ENCODE results near the gene CYTH2. TPM values are rescaled to one million over a fixed set of nuclear protein-coding genes. Genes with fewer than 3 reads are reported as not detected.
A peak's percentile ranks its signal among the peaks of the same experiment; 100 is the strongest.

CYTH2 gene
- total RNA-seq, 2 donors from 2014 or later: 55.4 to 70.2 TPM

DNA sequence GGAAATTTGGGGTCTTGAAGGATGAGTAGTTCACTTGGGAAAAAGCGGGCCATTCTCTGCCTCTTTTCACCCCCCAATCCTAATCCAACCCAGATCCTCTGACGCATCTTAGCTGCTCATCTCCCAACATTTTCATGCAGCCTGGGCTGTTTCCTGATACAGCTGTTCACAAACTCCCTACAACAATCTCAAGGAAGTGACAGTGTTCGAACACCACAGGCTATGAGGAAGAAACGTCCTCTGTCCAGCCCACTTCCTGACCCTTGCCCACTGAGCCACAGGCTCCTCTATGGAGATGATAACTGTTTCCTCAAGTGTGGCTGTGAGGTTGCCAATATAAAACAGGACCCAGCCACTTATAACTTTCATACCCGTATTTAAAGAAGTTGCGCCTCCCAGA is 26.2 kb downstream of the CYTH2 start:
- Histone ChIP-seq H3K36me3 (no peaks in the 10 kb centered on the region), H3K4me1 (no peaks in the 10 kb centered on the region), H3K27me3 (peaks cover 7% of the 10 kb centered on the region), H3K4me3 (no peak overlapping the region), H3K27ac (peak overlapping the region; percentile 29), H3K9ac (ENCODE audit: low read depth in 2 of 2, low read length in 2 of 2) (no peak overlapping the region), H3K9me3 (no peaks in the 10 kb centered on the region)
- DNase-seq: no peak
- intact Hi-C loops (cut with DNase I): no loop called here
- TF ChIP-seq, protein P1, sequence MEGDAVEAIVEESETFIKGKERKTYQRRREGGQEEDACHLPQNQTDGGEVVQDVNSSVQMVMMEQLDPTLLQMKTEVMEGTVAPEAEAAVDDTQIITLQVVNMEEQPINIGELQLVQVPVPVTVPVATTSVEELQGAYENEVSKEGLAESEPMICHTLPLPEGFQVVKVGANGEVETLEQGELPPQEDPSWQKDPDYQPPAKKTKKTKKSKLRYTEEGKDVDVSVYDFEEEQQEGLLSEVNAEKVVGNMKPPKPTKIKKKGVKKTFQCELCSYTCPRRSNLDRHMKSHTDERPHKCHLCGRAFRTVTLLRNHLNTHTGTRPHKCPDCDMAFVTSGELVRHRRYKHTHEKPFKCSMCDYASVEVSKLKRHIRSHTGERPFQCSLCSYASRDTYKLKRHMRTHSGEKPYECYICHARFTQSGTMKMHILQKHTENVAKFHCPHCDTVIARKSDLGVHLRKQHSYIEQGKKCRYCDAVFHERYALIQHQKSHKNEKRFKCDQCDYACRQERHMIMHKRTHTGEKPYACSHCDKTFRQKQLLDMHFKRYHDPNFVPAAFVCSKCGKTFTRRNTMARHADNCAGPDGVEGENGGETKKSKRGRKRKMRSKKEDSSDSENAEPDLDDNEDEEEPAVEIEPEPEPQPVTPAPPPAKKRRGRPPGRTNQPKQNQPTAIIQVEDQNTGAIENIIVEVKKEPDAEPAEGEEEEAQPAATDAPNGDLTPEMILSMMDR (IDR thresholded peaks at IDR 0.05): no peak

DNA sequence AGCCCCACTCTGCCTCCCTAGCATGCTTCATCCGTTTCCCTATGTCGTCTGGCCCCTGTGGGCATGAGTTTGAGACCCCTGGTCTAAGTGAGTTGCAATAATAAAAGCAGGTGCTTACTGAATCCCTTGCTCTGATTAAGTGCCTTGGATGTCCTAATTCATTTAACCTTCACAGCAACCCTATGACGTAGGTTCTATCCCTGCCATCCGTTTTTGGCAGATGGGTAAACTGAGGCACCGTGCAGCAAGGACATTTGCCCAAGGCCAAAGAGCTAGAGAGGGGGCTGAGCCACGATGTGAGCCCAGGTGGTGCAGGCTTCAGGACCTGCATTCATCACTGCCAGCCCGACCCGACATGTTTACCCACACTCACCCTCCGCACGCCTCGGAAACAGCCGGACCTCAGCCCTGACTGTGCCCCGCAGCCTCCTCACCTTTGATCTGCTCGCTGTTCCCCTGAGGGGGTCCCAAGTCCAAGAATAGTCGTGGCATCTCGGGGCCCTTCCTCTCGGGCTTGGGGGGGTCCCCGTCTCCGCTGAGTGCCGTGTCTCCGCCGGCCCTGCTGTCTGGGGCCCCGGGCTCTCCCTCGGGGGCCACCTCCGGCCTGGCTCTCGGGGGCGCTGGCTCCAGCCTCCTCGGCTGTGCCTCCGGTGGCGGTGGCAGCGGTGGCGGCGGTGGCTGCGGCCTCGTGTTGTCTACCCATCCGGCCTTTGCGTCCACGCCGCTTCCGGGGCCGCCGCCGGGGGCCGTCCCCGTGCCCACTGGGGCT is 28.0 kb downstream of the CYTH2 start:
- Histone ChIP-seq H3K9ac (ENCODE audit: low read depth in 2 of 2, low read length in 2 of 2) (no peak overlapping the region), H3K27me3 (peaks cover 17% of the 10 kb centered on the region)
- intact Hi-C loops (cut with DNase I): no loop called here

DNA sequence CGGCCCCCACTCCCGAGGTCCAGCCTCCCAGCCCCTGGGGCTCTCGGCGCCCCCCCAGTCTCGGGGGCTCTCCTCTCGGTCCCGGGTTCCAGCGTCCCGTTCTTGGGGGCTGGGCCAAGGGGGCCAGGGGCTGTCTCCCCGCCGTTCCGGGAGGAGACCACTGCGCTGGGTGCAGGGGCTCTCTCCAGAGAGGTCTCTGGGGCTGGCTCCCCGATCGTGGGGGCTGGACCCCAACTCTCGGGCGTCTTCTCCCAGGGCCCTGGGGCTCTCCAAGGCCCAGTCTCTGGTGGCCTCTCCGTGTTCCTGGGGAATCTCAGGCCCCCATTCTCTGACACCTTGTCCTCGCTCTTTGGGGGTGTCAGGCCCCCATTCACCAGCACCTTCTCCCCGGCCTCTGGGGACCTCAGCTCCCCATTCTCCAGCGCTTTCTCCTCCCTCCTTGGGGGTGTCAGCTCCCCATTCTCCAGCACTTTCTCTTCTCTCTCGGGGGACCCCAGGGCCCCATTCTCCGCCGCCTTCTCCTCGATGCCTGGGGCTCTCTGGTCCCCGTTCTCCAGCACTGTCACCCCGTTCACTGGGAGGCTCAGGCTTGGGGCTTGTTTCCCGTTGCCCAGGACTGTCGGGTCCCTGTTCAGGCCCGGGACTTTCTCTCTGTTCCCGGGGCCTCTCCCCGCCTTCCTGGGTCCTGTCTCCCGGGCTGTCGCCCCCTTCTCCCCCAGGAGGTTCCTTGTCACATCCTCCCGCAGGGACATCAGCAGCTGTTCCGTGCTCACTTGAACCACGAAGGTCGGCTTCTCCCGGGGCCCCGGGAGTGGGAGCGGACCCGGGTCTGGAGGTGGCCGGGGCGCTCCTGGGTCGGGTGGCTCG is 28.8 kb downstream of the CYTH2 start:
- Histone ChIP-seq H3K27ac (no peak overlapping the region), H3K9me3 (no peaks in the 10 kb centered on the region), H3K27me3 (peaks cover 17% of the 10 kb centered on the region), H3K4me1 (no peaks in the 10 kb centered on the region), H3K9ac (ENCODE audit: low read depth in 2 of 2, low read length in 2 of 2) (no peak overlapping the region), H3K36me3 (no peaks in the 10 kb centered on the region), H3K4me3 (no peak overlapping the region)
- intact Hi-C loops (cut with DNase I): no loop called here
- TF ChIP-seq, protein P1 (IDR thresholded peaks at IDR 0.05): no peak
- no peak for DNase-seq

More for the DNA sequence above, 28.0 kb downstream of the CYTH2 start:
- Histone ChIP-seq H3K4me1 (no peaks in the 10 kb centered on the region), H3K9me3 (no peaks in the 10 kb centered on the region), H3K4me3 (no peak overlapping the region), H3K27ac (no peak overlapping the region), H3K36me3 (no peaks in the 10 kb centered on the region)
- TF ChIP-seq, protein P1 (IDR thresholded peaks at IDR 0.05): no peak
- DNase-seq: no peak

DNA sequence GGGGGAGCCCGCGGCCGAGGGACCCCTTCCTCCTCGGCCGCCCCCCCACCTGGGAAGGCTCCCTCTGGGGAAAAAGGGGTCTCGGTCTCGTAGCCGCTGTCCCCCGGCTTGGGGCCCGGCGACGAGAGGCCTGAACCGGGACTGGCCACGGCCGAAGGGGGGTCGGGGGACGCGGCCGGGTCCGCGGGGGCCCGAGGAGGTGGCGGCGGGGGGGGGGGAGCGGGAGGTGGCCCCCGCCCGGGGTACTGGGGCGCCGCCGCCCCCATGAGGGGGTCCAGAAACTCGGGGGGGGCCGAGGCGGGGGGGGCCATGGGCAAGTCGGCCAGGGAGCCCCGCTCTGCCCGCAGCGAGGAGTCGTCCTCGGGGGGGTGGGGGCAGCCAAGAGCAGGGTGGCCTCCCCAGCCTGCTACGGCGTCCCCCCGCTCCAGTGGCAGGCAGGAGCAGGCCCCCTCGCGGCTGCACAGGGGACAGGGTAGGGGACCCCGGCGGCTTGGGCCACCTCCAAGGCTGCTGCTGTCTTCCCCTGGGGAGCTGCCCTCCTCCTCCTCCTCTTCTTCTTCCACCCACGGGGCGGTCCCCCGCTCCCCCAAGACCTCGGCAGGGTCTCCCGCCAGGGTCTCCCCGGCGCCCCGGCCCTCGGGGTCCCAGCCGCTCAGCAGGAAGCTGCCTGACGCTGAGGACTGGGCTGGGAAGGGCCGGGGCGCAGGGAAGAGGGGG is 29.6 kb downstream of the CYTH2 start:
- DNase-seq: no peak
- Histone ChIP-seq H3K27ac (no peak overlapping the region), H3K4me3 (no peak overlapping the region), H3K27me3 (peaks cover 17% of the 10 kb centered on the region), H3K36me3 (no peaks in the 10 kb centered on the region), H3K9ac (ENCODE audit: low read depth in 2 of 2, low read length in 2 of 2) (no peak overlapping the region), H3K4me1 (no peaks in the 10 kb centered on the region), H3K9me3 (no peaks in the 10 kb centered on the region)
- TF ChIP-seq, protein P1 (IDR thresholded peaks at IDR 0.05): no peak
- intact Hi-C loops (cut with DNase I): no loop called here
